ENCODE data around the gene CFAP57. TPM values are rescaled to one million over a fixed set of nuclear protein-coding genes. Genes with fewer than 3 reads are reported as not detected.

The CFAP57 gene
- total and polyA plus RNA-seq, 2 of the 13 experiments (the other 11 are each of a cell fraction or from before 2014, with no cell fraction given) = 0.01 TPM; not detected in 1

- in situ Hi-C loops (cut with HindIII; ENCODE audit: extremely low pct_ligation_motif_present, low pct_unique_long_range_greater_than_20kb) (loop anchor here (5.0 kb wide), 1 partner anchor 187 kb away; no protein-coding TSS in a partner anchor), intact Hi-C loops (cut with micrococcal nuclease; ENCODE audit: unreplicated experiment) (no loop called here)
Observed at GRCh38 chr1:43225168-43225567, 53.0 kb downstream of the CFAP57 start.

GRCh38 chr1:43227143-43227764, 55.1 kb downstream of the CFAP57 start:
- BruUV-seq (replicated peaks) = no TSS peak
- no peaks in the 10 kb centered on the region for H3K36me3 ChIP-seq (replicated peaks in 1 of 2; ENCODE audit: control insufficient read depth in 1 of 2, insufficient read depth in 2 of 2, low read length in 2 of 2)
- H4K20me1 ChIP-seq (ENCODE audit: insufficient read depth, low read length) = no peaks in the 10 kb centered on the region
- CTCF ChIA-PET (ENCODE audit: low intra/inter-chr PET ratio, low total read pairs) = interaction anchor here (0.8 to 4.2 kb wide), 5 partner anchors 10 to 187 kb away, joined by 3 to 35 read pairs (median 4); no protein-coding TSS in a partner anchor
- 17% methylated on average over 7 of the region's 10 CpGs for WGBS (ENCODE audit: low lambda C conversion rate)
- POLR2A ChIA-PET = interaction anchor here (1.0 to 1.2 kb wide), 2 partner anchors 155 to 187 kb away, joined by 4 to 6 read pairs; no protein-coding TSS in a partner anchor
- no peaks in the 10 kb centered on the region for H3K79me2 ChIP-seq (ENCODE audit: insufficient read depth, low read length)
- no peaks in the 10 kb centered on the region for H3K9me3 ChIP-seq (ENCODE audit: low read length)
- no peak overlapping the region for H2AFZ ChIP-seq (ENCODE audit: low read length)
- H3K27ac ChIP-seq (ENCODE audit: extremely low read length, insufficient read depth, low read length) = no peak overlapping the region
- in situ Hi-C loops (cut with HindIII; ENCODE audit: extremely low pct_ligation_motif_present, low pct_unique_long_range_greater_than_20kb) = loop anchor here (5.0 kb wide), 1 partner anchor 185 kb away; no protein-coding TSS in a partner anchor
- intact Hi-C loops (cut with micrococcal nuclease; ENCODE audit: unreplicated experiment) = loop anchor here (1.0 kb wide), 1 partner anchor 187 kb away; no protein-coding TSS in a partner anchor
- FAIRE-seq (peak; percentile 93), DNase-seq (ENCODE audit: low spot score) (peak; percentile 64), ATAC-seq (peak; percentile 94)
- no peaks in the 10 kb centered on the region for H3K4me1 ChIP-seq (ENCODE audit: insufficient read depth, low read length)
- H3K27me3 ChIP-seq (ENCODE audit: control insufficient read depth in 1 of 2, insufficient read depth in 2 of 2, low read length in 2 of 2) = peaks cover 4 to 70% of the 10 kb centered on the region in 2 experiments; a peak in 4 of 5 replicates
- H3K9ac ChIP-seq (ENCODE audit: insufficient read depth, low read depth, low read length) = no peak overlapping the region
- H3K4me3 ChIP-seq (replicated peaks in 1 of 3; ENCODE audit: insufficient read depth in 1 of 3, low read depth in 2 of 3, low read length in 3 of 3) = no peak overlapping the region
- 0 out of 2 replicates have a peak overlapping the region, but pooled peaks have one; percentile 16 for H3K4me2 ChIP-seq (ENCODE audit: low read depth, low read length)
- TF ChIP-seq YEATS2 (CRISPR knock-in tag; IDR thresholded peaks at IDR 0.05; ENCODE audit: borderline replicate concordance) (no peak), ZNF687 (CRISPR knock-in tag; IDR thresholded peaks at IDR 0.05) (peak; percentile 29), HNF1B (CRISPR knock-in tag; IDR thresholded peaks at IDR 0.05) (peak; percentile 50; the same call in 1 of the 2 replicates), RAD21 (CRISPR knock-in tag; IDR thresholded peaks at IDR 0.05) (peak; percentile 85), ZNF121 (CRISPR knock-in tag; IDR thresholded peaks at IDR 0.05) (no peak), CTCF (CRISPR knock-in tag; IDR thresholded peaks at IDR 0.05) (peak; percentile 96)

More at GRCh38 chr1:43225168-43225567, 53.0 kb downstream of the CFAP57 start:
- no peak overlapping the region for H3K27ac ChIP-seq (ENCODE audit: extremely low read length, insufficient read depth, low read length)
- no peaks in the 10 kb centered on the region for H3K4me1 ChIP-seq (ENCODE audit: insufficient read depth, low read length)
- no peak overlapping the region for H3K4me2 ChIP-seq (ENCODE audit: low read depth, low read length)
- H3K27me3 ChIP-seq (ENCODE audit: control insufficient read depth in 1 of 2, insufficient read depth in 2 of 2, low read length in 2 of 2) = peaks cover 8 to 68% of the 10 kb centered on the region in 2 experiments; a peak in 4 of 5 replicates
- no peak overlapping the region for H3K4me3 ChIP-seq (replicated peaks in 1 of 3; ENCODE audit: insufficient read depth in 1 of 3, low read depth in 2 of 3, low read length in 3 of 3)
- ChIA-PET CTCF (ENCODE audit: low intra/inter-chr PET ratio, low total read pairs) (interaction anchor here (1.3 kb wide), 1 partner anchor 190 kb away, joined by 4 read pairs; no protein-coding TSS in a partner anchor), POLR2A (no interaction called here)
- no peak for FAIRE-seq
- H3K9ac ChIP-seq (ENCODE audit: insufficient read depth, low read depth, low read length) = no peak overlapping the region
- no peak overlapping the region for H2AFZ ChIP-seq (ENCODE audit: low read length)
- H3K9me3 ChIP-seq (ENCODE audit: low read length) = no peaks in the 10 kb centered on the region
- H3K79me2 ChIP-seq (ENCODE audit: insufficient read depth, low read length) = no peaks in the 10 kb centered on the region
- no peak for ATAC-seq
- TF ChIP-seq ZNF20 (CRISPR knock-in tag; IDR thresholded peaks at IDR 0.05) = no peak
- TF ChIP-seq ZNF335 (CRISPR knock-in tag; IDR thresholded peaks at IDR 0.05) = no peak
- no peak for TF ChIP-seq MEF2D (CRISPR knock-in tag; IDR thresholded peaks at IDR 0.05)
- no peak for TF ChIP-seq SMAD1 (CRISPR knock-in tag; IDR thresholded peaks at IDR 0.05; ENCODE audit: borderline replicate concordance, low read depth)
- TF ChIP-seq CEBPG (CRISPR knock-in tag; IDR thresholded peaks at IDR 0.05) = no peak
- WGBS (ENCODE audit: low lambda C conversion rate) = 19% methylated on average over 3 of the region's 3 CpGs
- H3K36me3 ChIP-seq (replicated peaks in 1 of 2; ENCODE audit: control insufficient read depth in 1 of 2, insufficient read depth in 2 of 2, low read length in 2 of 2) = no peaks in the 10 kb centered on the region
- BruUV-seq (replicated peaks) = no TSS peak
- no peak for DNase-seq (ENCODE audit: low spot score)
- no peaks in the 10 kb centered on the region for H4K20me1 ChIP-seq (ENCODE audit: insufficient read depth, low read length)
